H1 (cell line): Measurements from ENCODE around the gene COG7.

Experiments used
- CBX5 ChIP-seq: fragments of 300-800, 300-1000 bp; sonication (generic); IDR thresholded peaks from 2 replicates; pipeline ENCODE4 v1.7.1; 2016; ENCODE audit warnings: antibody characterized with exemption, low read length, low read depth
- EP300 ChIP-seq, 2 experiments: IDR thresholded peaks; 1 replicate in 1 of 2; 2 replicates in 1 of 2; pipeline ENCODE4 v1.6.1; 2011 to 2012; ENCODE audit warnings: low read depth in 2 of 2, low read length in 2 of 2, mild to moderate bottlenecking in 2 of 2, borderline replicate concordance in 1 of 2, inconsistent platforms in 1 of 2, moderate library complexity in 1 of 2
- EZH2 ChIP-seq: fragments of 200-600 bp; sonication (generic); IDR thresholded peaks from 2 replicates; pipeline ENCODE4 v1.7.1; 2012; ENCODE audit warnings: low read depth, mild to moderate bottlenecking, moderate library complexity, low read length, inconsistent platforms; ENCODE audit not compliant: severe bottlenecking
- GABPA ChIP-seq: IDR thresholded peaks from 2 replicates; pipeline ENCODE4 v1.6.1; 2011; ENCODE audit warnings: mild to moderate bottlenecking, low read length, moderate library complexity, borderline replicate concordance; ENCODE audit not compliant: insufficient read depth
- POLR2AphosphoS5 ChIP-seq: IDR thresholded peaks from 2 replicates; pipeline ENCODE4 v1.6.1; 2011; ENCODE audit warnings: low read depth, low read length
- TAF1 ChIP-seq: IDR thresholded peaks from 2 replicates; pipeline ENCODE4 v1.6.1; 2011; ENCODE audit warnings: mild to moderate bottlenecking, low read depth, low read length
- TCF12 ChIP-seq: IDR thresholded peaks from 2 replicates; pipeline ENCODE4 v1.6.1; 2011; ENCODE audit warnings: low read depth, mild to moderate bottlenecking, low read length
- USF2 ChIP-seq: IDR thresholded peaks from 2 replicates; pipeline ENCODE4 v1.6.1; 2011; ENCODE audit warnings: low read length, improper control_type of control experiment
- TF ChIP-seq, protein P1 (sequence below), 3 experiments: IDR thresholded peaks; 1 replicate in 2 of 3; 2 replicates in 1 of 3; pipeline versions ENCODE4 v1.5.1 to v1.6.1; 2011; ENCODE audit warnings: low read length in 3 of 3, mild to moderate bottlenecking in 3 of 3, inconsistent platforms in 2 of 3, low read depth in 1 of 3, moderate library complexity in 1 of 3; ENCODE audit not compliant: insufficient read depth in 1 of 3; ENCODE audit errors: control extremely low read depth in 1 of 3
- TF ChIP-seq, protein P2 (sequence below): IDR thresholded peaks from 2 replicates; pipeline ENCODE4 v1.6.1; 2012; ENCODE audit warnings: low read length, inconsistent platforms

DNA sequence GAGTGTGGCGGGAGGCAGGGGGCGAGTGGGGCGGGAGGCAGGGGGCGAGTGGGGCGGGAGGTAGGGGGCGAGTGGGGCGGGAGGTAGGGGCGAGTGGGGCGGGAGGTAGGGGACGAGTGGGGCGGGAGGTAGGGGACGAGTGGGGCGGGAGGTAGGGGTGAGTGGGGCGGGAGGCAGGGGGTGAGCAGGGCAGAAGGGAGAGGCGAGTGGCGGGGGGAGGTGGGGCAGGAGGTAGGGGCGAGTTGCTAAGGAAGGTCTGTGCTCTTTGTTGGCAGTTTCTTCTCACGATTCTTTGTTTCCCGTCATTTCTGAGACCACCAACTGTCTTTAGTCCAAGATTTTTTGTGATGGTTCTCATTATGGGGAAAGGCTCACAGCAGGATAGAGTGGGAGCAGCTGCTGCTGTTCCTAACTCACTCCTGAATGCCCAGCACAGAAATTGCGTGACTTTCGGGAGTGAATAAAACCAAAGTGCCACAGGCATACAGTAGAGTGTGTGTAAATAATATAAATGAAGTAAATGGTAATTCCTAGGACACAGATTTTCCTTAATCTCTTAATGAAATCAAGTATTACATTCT is 44.7 kb downstream of the COG7 start:
- TF ChIP-seq POLR2AphosphoS5 (no peak), CBX5 (no peak), GABPA (no peak), USF2 (no peak), TCF12 (no peak), EP300 (IDR thresholded peaks at IDR 0.05; ENCODE audit: borderline replicate concordance in 1 of 2, low read depth in 2 of 2, low read length in 2 of 2) (no peak), EZH2 (no peak), TAF1 (no peak)
- TF ChIP-seq, protein P1, sequence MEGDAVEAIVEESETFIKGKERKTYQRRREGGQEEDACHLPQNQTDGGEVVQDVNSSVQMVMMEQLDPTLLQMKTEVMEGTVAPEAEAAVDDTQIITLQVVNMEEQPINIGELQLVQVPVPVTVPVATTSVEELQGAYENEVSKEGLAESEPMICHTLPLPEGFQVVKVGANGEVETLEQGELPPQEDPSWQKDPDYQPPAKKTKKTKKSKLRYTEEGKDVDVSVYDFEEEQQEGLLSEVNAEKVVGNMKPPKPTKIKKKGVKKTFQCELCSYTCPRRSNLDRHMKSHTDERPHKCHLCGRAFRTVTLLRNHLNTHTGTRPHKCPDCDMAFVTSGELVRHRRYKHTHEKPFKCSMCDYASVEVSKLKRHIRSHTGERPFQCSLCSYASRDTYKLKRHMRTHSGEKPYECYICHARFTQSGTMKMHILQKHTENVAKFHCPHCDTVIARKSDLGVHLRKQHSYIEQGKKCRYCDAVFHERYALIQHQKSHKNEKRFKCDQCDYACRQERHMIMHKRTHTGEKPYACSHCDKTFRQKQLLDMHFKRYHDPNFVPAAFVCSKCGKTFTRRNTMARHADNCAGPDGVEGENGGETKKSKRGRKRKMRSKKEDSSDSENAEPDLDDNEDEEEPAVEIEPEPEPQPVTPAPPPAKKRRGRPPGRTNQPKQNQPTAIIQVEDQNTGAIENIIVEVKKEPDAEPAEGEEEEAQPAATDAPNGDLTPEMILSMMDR (IDR thresholded peaks at IDR 0.05; ENCODE audit: control extremely low read depth in 1 of 3, insufficient read depth in 1 of 3, low read depth in 1 of 3, low read length in 3 of 3) = no peak
- TF ChIP-seq, protein P2, sequence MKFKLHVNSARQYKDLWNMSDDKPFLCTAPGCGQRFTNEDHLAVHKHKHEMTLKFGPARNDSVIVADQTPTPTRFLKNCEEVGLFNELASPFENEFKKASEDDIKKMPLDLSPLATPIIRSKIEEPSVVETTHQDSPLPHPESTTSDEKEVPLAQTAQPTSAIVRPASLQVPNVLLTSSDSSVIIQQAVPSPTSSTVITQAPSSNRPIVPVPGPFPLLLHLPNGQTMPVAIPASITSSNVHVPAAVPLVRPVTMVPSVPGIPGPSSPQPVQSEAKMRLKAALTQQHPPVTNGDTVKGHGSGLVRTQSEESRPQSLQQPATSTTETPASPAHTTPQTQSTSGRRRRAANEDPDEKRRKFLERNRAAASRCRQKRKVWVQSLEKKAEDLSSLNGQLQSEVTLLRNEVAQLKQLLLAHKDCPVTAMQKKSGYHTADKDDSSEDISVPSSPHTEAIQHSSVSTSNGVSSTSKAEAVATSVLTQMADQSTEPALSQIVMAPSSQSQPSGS = no peak
